Measurements from ENCODE around the gene OR13C4.

Gene OR13C4

DNA sequence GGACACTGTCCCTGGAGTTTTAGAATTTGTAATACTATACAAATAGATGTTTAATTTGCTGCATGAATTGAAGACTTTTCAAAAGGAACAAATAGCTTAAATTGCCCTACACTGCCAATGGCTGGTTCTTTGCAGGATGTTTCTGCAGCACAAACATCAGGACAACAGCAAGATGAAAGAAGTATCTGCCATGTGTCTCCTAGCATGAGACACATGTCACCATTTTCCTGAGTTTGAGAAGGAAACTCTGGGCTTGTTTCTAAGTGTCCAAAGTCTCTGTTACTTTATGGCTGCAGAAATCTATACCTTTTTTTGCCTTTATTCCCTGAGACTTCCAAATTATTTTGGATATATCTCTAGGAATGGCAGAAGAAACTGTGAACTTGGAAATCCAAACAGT, 23.6 kb downstream of the OR13C4 start:
- Mint-ChIP-seq H3K4me1 (ENCODE audit: low read depth) (no peaks in the 10 kb centered on the region), H3K27ac (no peak overlapping the region), H3K4me3 (no peak overlapping the region), H3K9me3 (no peaks in the 10 kb centered on the region), H3K27me3 (ENCODE audit: low read depth) (no peaks in the 10 kb centered on the region), H3K36me3 (ENCODE audit: low read depth) (no peaks in the 10 kb centered on the region)

DNA sequence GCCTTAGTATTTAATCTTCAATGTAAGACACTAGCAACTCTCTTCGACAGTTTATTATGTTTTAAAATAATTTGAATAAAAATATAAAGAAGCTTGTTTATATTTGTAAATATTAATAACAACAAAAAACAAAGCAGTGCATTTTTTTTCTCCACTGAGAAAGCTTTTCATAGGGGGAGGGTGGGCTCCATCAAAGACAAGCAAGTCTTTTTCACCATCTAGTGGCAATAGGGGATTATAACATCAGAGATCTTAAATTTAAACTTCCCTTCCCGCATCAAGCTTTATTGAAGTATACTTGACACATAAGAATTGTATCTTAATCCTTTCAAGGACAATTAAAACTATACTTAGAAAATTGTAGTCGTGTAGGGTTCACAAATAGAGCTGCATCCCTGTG, 32.2 kb downstream of the OR13C4 start:
- Mint-ChIP-seq H3K4me3 (no peak overlapping the region), H3K9me3 (no peaks in the 10 kb centered on the region), H3K36me3 (ENCODE audit: low read depth) (no peaks in the 10 kb centered on the region), H3K27ac (no peak overlapping the region), H3K4me1 (ENCODE audit: low read depth) (no peaks in the 10 kb centered on the region), H3K27me3 (ENCODE audit: low read depth) (no peaks in the 10 kb centered on the region)

DNA sequence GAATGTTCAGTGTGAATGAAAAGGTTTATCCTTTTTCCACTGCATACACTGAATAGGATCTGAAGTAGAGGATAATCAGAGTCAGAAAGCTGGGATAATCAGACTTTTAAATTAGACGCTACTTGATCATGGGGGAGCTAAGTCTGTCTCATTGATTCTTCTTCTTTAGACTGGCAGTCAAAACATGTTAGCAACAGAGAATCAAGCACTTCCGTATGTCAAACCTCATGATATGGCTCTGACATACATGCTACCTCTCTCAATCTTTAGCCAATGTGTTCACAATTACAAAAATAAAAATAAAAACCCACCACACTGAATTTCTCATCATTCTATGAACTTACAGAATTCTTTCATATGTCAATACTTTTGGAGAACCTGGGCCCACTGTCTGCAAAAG, 42.0 kb downstream of the OR13C4 start:
- Mint-ChIP-seq H3K27me3 (ENCODE audit: low read depth) (no peaks in the 10 kb centered on the region), H3K4me3 (no peak overlapping the region), H3K36me3 (ENCODE audit: low read depth) (no peaks in the 10 kb centered on the region), H3K9me3 (no peaks in the 10 kb centered on the region), H3K4me1 (ENCODE audit: low read depth) (no peaks in the 10 kb centered on the region), H3K27ac (no peak overlapping the region)

DNA sequence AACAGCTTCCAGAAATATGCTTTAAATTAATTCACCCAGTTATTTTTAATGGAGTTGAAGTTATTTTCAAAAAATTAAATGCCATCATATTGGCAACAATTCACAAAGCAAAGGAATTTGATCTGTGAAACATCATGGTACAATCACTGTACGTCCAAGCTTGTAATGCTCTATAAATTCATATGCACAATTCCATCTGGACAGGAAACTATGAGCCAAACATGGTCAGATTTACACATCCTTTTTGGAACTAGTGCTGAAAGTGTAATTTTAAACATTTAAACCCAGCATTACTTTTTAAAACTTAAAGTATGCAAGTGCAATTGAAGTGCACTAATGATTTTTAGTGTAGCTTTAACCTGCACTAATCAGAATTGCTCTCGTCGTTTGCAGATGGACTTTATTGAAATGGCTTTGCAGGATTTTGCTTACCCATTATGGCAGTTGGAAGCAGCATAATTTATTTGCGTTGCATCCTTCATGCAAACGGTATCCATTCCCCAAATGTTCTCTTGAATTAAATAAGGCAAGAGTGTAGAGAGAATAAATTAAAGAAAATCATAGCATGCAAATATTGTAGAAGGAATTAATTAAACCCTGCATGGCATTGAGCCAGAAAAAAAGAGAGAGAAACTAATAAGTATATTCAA, 44.0 kb downstream of the OR13C4 start:
- Mint-ChIP-seq H3K27me3 (ENCODE audit: low read depth) (no peaks in the 10 kb centered on the region), H3K9me3 (no peaks in the 10 kb centered on the region), H3K4me3 (no peak overlapping the region)

More for the DNA sequence above, 44.0 kb downstream of the OR13C4 start:
- no peak overlapping the region for H3K27ac Mint-ChIP-seq
- H3K4me1 Mint-ChIP-seq (ENCODE audit: low read depth), result no peaks in the 10 kb centered on the region
- no peaks in the 10 kb centered on the region for H3K36me3 Mint-ChIP-seq (ENCODE audit: low read depth)

Data from T-helper 1 cell treated with Interleukin-12 subunit alpha and Interleukin-12 subunit beta and Interleukin-4 antibody, amounts not matched to agents 30 μg/mL and 1 μg/mL, for 36 hours (primary cell).